ENCODE results near the gene ISLR. TPM values are rescaled to one million over a fixed set of nuclear protein-coding genes. Genes with fewer than 3 reads are reported as not detected.

The ISLR gene
- total and polyA plus RNA-seq, 2 donors (not counting 1 experiment from before 2014, with no cell fraction given), result 14.0 to 17.3 TPM

DNA sequence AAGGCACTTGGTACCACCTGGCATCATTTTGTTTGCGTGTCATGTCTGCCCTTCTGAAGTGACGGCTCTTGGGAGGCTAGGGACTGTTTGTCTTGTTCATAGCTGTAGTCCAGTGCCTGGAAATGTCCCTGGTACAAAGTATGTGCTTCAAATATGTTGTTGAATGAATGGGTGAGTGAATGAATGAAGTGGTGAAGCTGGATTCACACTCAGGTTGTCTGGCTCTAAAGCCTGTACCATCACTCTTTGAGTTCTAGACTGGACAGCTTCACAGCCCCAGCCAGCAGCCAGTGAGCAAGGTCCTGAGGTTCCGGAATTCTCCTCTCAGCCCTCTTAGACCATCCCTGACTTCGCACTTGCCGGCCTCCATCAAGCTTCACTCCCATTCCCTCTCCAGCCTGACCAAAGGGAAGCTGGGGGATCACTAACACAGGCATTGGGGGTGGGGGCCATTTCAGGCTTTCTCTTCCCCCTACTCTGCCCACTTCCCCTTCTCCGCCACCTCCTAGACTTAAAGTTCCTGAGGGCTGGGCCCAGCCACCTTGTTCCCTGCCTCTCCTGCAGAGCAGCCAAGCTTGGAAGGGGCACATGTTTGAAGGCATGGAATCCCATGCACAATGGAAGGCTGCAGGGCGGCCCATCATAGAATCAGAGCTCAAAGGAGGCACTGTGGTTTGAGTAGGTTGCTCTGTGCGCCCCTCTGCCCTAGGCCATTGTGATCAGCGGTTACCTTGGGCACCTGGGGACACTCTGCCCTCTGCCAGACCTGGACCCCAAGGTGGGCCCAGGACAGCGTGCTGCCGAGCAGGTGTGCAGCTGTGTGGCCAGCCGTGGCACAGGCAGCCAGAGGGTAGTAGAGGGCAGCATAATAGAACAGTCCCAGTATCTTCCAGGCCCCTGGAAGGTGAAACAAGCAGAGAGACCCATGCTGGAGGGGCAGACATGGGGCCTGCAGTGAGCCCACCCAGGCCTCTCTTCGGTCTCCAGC is 21.4 kb downstream of the ISLR start:
- no peak overlapping the region for H3K4me3 ChIP-seq (replicated peaks in 1 of 4; ENCODE audit: control extremely low read depth in 1 of 4, insufficient read depth in 1 of 4, low read depth in 3 of 4, low read length in 4 of 4)
- H4K20me1 ChIP-seq (ENCODE audit: control insufficient read depth, extremely low read depth, insufficient read depth, low read length), result no peaks in the 10 kb centered on the region
- no peaks in the 10 kb centered on the region for H3K36me3 ChIP-seq (ENCODE audit: control insufficient read depth, insufficient read depth, low read length)
- no peak overlapping the region for H3K4me2 ChIP-seq (ENCODE audit: extremely low read depth, insufficient read depth, low read length)
- DNase-seq (ENCODE audit: low read depth in 2 of 2), result no peak
- no peaks in the 10 kb centered on the region for H3K27me3 ChIP-seq (ENCODE audit: control insufficient read depth, insufficient read depth, low read length)
- TF ChIP-seq, protein P1, sequence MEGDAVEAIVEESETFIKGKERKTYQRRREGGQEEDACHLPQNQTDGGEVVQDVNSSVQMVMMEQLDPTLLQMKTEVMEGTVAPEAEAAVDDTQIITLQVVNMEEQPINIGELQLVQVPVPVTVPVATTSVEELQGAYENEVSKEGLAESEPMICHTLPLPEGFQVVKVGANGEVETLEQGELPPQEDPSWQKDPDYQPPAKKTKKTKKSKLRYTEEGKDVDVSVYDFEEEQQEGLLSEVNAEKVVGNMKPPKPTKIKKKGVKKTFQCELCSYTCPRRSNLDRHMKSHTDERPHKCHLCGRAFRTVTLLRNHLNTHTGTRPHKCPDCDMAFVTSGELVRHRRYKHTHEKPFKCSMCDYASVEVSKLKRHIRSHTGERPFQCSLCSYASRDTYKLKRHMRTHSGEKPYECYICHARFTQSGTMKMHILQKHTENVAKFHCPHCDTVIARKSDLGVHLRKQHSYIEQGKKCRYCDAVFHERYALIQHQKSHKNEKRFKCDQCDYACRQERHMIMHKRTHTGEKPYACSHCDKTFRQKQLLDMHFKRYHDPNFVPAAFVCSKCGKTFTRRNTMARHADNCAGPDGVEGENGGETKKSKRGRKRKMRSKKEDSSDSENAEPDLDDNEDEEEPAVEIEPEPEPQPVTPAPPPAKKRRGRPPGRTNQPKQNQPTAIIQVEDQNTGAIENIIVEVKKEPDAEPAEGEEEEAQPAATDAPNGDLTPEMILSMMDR (conservative IDR thresholded peaks at IDR 0.05 in 1 of 2, IDR thresholded peaks at IDR 0.05 in 1 of 2; ENCODE audit: low read depth in 1 of 2, low read length in 2 of 2), result no peak
- no peak overlapping the region for H3K9ac ChIP-seq (ENCODE audit: insufficient read depth, low read length)
- H3K9me3 ChIP-seq (ENCODE audit: control insufficient read depth, insufficient read depth, low read depth, low read length), result no peaks in the 10 kb centered on the region
- H3K4me1 ChIP-seq (ENCODE audit: control insufficient read depth, extremely low read depth, insufficient read depth, low read length), result peaks cover 9% of the 10 kb centered on the region
- H3K79me2 ChIP-seq (ENCODE audit: control insufficient read depth, insufficient read depth, low read length), result no peaks in the 10 kb centered on the region
- no peak overlapping the region for H2AFZ ChIP-seq (ENCODE audit: low read length)
- no peak overlapping the region for H3K27ac ChIP-seq (ENCODE audit: insufficient read depth, low read length)

DNA sequence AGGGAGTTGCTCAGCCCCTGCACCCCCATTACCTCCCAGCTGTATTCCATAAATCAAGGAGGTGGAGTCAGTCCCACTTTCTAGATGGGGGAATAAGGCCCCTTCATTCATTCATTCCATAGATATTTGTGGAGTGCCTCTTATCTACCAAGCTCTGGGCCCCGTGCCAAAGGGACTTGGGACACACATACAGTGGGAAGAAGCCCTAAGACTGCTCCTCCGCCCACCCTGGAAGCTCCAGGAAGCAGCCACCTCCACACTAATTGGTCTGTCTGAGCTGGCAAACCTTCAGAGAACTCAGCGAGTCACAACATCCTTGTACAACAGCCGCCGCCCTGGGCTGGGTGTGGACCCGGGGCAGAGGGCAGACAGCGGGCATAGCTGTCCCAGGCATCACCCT is 22.7 kb downstream of the ISLR start:
- no peak overlapping the region for H3K27ac ChIP-seq (ENCODE audit: insufficient read depth, low read length)
- H3K36me3 ChIP-seq (ENCODE audit: control insufficient read depth, insufficient read depth, low read length), result no peaks in the 10 kb centered on the region
- no peaks in the 10 kb centered on the region for H3K27me3 ChIP-seq (ENCODE audit: control insufficient read depth, insufficient read depth, low read length)
- H3K4me3 ChIP-seq (replicated peaks in 1 of 4; ENCODE audit: control extremely low read depth in 1 of 4, insufficient read depth in 1 of 4, low read depth in 3 of 4, low read length in 4 of 4), result no peak overlapping the region
- peak; percentile 83 to 99 for DNase-seq (ENCODE audit: low read depth in 2 of 2)
- no peak overlapping the region for H3K9ac ChIP-seq (ENCODE audit: insufficient read depth, low read length)
- no peaks in the 10 kb centered on the region for H4K20me1 ChIP-seq (ENCODE audit: control insufficient read depth, extremely low read depth, insufficient read depth, low read length)
- H3K9me3 ChIP-seq (ENCODE audit: control insufficient read depth, insufficient read depth, low read depth, low read length), result no peaks in the 10 kb centered on the region
- peaks cover 15% of the 10 kb centered on the region for H3K4me1 ChIP-seq (ENCODE audit: control insufficient read depth, extremely low read depth, insufficient read depth, low read length)
- H3K4me2 ChIP-seq (ENCODE audit: extremely low read depth, insufficient read depth, low read length), result no peak overlapping the region
- H2AFZ ChIP-seq (ENCODE audit: low read length), result no peak overlapping the region
- TF ChIP-seq EZH2 (IDR thresholded peaks at IDR 0.05; ENCODE audit: low read length, missing control alignments), result no peak
- TF ChIP-seq, protein P1 (conservative IDR thresholded peaks at IDR 0.05 in 1 of 2, IDR thresholded peaks at IDR 0.05 in 1 of 2; ENCODE audit: low read depth in 1 of 2, low read length in 2 of 2), result no peak
- H3K79me2 ChIP-seq (ENCODE audit: control insufficient read depth, insufficient read depth, low read length), result no peaks in the 10 kb centered on the region

DNA sequence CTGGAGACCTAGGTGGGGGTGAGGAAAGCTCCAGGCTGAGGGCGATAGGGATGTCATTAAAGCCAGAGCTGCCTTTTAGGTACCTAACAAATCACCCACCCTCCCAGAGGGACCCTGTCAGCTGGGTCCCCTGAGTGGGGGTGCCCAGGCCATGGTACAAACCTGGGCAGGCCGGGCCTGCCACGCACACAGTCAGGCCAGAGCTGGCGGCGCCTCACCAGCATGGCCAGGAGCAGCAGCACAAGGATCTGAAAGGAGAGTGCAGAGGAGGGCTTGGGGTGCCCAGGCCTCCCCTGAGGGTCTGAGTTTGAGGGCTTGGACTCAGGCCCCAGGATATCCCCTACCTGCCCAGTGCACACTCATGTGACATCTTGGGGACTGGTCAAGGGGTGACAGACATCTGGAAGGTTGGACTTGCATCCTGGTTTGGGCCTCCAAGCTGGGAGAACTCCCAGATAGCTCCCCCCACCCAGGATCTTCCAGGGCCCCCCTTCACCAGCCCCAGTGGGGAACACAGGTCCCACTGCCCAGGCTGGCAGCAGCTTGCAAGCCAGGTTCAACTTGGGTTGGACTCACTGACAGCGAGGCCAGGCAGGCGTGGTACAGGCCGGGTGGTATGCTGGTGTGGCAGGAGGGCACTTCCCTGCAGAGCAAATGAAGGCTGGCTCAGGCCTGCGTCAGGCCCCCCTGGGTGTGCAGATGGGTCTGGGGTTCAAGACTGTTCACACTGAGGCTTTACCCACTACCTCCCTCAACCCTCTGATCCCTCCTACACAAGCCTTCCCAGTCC is 23.9 kb downstream of the ISLR start:
- H3K27ac ChIP-seq (ENCODE audit: insufficient read depth, low read length), result no peak overlapping the region
- H3K4me1 ChIP-seq (ENCODE audit: control insufficient read depth, extremely low read depth, insufficient read depth, low read length), result peaks cover 17% of the 10 kb centered on the region
- no peak overlapping the region for H3K9ac ChIP-seq (ENCODE audit: insufficient read depth, low read length)
- no peaks in the 10 kb centered on the region for H3K79me2 ChIP-seq (ENCODE audit: control insufficient read depth, insufficient read depth, low read length)
- H3K9me3 ChIP-seq (ENCODE audit: control insufficient read depth, insufficient read depth, low read depth, low read length), result no peaks in the 10 kb centered on the region
- no peak overlapping the region for H2AFZ ChIP-seq (ENCODE audit: low read length)
- H3K27me3 ChIP-seq (ENCODE audit: control insufficient read depth, insufficient read depth, low read length), result no peaks in the 10 kb centered on the region
- no peak overlapping the region for H3K4me2 ChIP-seq (ENCODE audit: extremely low read depth, insufficient read depth, low read length)
- no peak for DNase-seq (ENCODE audit: low read depth in 2 of 2)
- no peak overlapping the region for H3K4me3 ChIP-seq (replicated peaks in 1 of 4; ENCODE audit: control extremely low read depth in 1 of 4, insufficient read depth in 1 of 4, low read depth in 3 of 4, low read length in 4 of 4)
- H3K36me3 ChIP-seq (ENCODE audit: control insufficient read depth, insufficient read depth, low read length), result no peaks in the 10 kb centered on the region
- no peaks in the 10 kb centered on the region for H4K20me1 ChIP-seq (ENCODE audit: control insufficient read depth, extremely low read depth, insufficient read depth, low read length)
- TF ChIP-seq, protein P1 (conservative IDR thresholded peaks at IDR 0.05 in 1 of 2, IDR thresholded peaks at IDR 0.05 in 1 of 2; ENCODE audit: low read depth in 1 of 2, low read length in 2 of 2), result no peak
- TF ChIP-seq EZH2 (IDR thresholded peaks at IDR 0.05; ENCODE audit: low read length, missing control alignments), result no peak

All from fibroblast of lung (primary cell).